SK-N-SH (cell line): Measurements from ENCODE around the gene HAO2. TPM values are rescaled to one million over a fixed set of nuclear protein-coding genes. Genes with fewer than 3 reads are reported as not detected.

Experiments used
- CTCF ChIA-PET: fragments of 300-600, 350-600 bp; formaldehyde crosslinking; extraction: SDS; loops from one replicate; lab custom pipeline; 2021; lab: Yijun Ruan, JAX
- POLR2A ChIA-PET: fragments of 350-600 bp; sonication (Branson Sonifier 250); formaldehyde crosslinking; extraction: SDS; loops from one replicate; lab custom pipeline; 2020; ENCODE audit warnings: antibody characterized with exemption, inconsistent platforms; lab: Yijun Ruan, JAX
- DNase-seq: peaks from one replicate; pipeline ENCODE4 v3.0.0; 2012
- H2AFZ ChIP-seq: fragments of 200-600 bp; sonication (generic); 2 replicates; pipeline ENCODE4 v1.8.1; 2016; ENCODE audit warnings: antibody characterized with exemption, mild to moderate bottlenecking, low read depth
- H3F3A ChIP-seq: fragments of 200-600 bp; sonication (generic); replicated peaks from 2 replicates; pipeline ENCODE3; 2016; ENCODE audit warnings: antibody characterized with exemption, mild to moderate bottlenecking; ENCODE audit not compliant: insufficient read depth
- H3K27ac ChIP-seq, 2 experiments: fragments of 200-500 bp in 1 of 2; fragments of 200-600 bp in 1 of 2; sonication (Bioruptor generic) in 1 of 2; sonication (generic), shearing (Covaris generic) in 1 of 2; 2 replicates each; pipeline versions ENCODE4 v1.5.1 to v1.6.1; 2014 to 2016; ENCODE audit warnings: low read depth in 2 of 2, inconsistent platforms in 1 of 2, low read length in 1 of 2, mild to moderate bottlenecking in 1 of 2, mixed read lengths in 1 of 2
- H3K27me3 ChIP-seq: fragments of 200-600 bp; sonication (generic), shearing (Covaris generic); 2 replicates; pipeline ENCODE4 v1.6.1; 2016; ENCODE audit warnings: mixed run types; ENCODE audit not compliant: insufficient read depth
- H3K36me3 ChIP-seq, 2 experiments: fragments of 200-500 bp in 1 of 2; fragments of 200-600 bp in 1 of 2; sonication (Bioruptor generic) in 1 of 2; sonication (generic) in 1 of 2; replicated peaks in 1 of 2; 2 replicates each; pipeline versions ENCODE3 to v1.5.1; 2014 to 2016; ENCODE audit warnings: low read length in 1 of 2, mild to moderate bottlenecking in 1 of 2; ENCODE audit not compliant: insufficient read depth in 2 of 2, control insufficient read depth in 1 of 2
- H3K4me1 ChIP-seq, 2 experiments: fragments of 200-500 bp in 1 of 2; fragments of 200-600 bp in 1 of 2; sonication (Bioruptor generic) in 1 of 2; sonication (generic), shearing (Covaris generic) in 1 of 2; 2 replicates each; pipeline versions ENCODE4 v1.5.1 to v1.6.1; 2014 to 2016; ENCODE audit warnings: low read depth in 1 of 2, low read length in 1 of 2, mixed run types in 1 of 2; ENCODE audit not compliant: insufficient read depth in 2 of 2, control insufficient read depth in 1 of 2
- H3K4me2 ChIP-seq: fragments of 200-600 bp; sonication (generic), shearing (Covaris generic); 2 replicates; pipeline ENCODE4 v1.6.1; 2017; ENCODE audit warnings: mixed run types
- H3K4me3 ChIP-seq, 2 experiments: fragments of 200-500 bp in 1 of 2; fragments of 200-600 bp in 1 of 2; sonication (Bioruptor generic) in 1 of 2; sonication (generic), shearing (Covaris generic) in 1 of 2; 2 replicates each; pipeline versions ENCODE4 v1.5.1 to v1.8.1; 2014 to 2016; ENCODE audit warnings: low read depth in 2 of 2, inconsistent platforms in 1 of 2, low read length in 1 of 2, mild to moderate bottlenecking in 1 of 2, mixed read lengths in 1 of 2, moderate library complexity in 1 of 2
- H3K79me2 ChIP-seq: fragments of 200-600 bp; sonication (generic); 2 replicates; pipeline ENCODE4 v1.8.1; 2017; ENCODE audit warnings: mild to moderate bottlenecking; ENCODE audit not compliant: insufficient read depth
- H3K9ac ChIP-seq: fragments of 200-600 bp; sonication (generic); 2 replicates; pipeline ENCODE4 v1.6.1; 2017; ENCODE audit warnings: mixed run types
- H3K9me2 ChIP-seq: fragments of 200-600 bp; sonication (generic); 2 replicates; pipeline ENCODE4 v1.6.1; 2017; ENCODE audit warnings: mixed run types
- H3K9me3 ChIP-seq: fragments of 200-600 bp; sonication (generic); 2 replicates; pipeline ENCODE4 v1.6.1; 2017; ENCODE audit warnings: mixed run types, mild to moderate bottlenecking, moderate library complexity
- H4K20me1 ChIP-seq: fragments of 200-600 bp; sonication (generic); 2 replicates; pipeline ENCODE4 v1.6.1; 2017; ENCODE audit warnings: mild to moderate bottlenecking, mixed run types; ENCODE audit not compliant: insufficient read depth
- CHD2 ChIP-seq: fragments of 150-350 bp; IDR thresholded peaks from 2 replicates; pipeline ENCODE4 v1.6.1; 2018; ENCODE audit warnings: low read length; ENCODE audit not compliant: partially characterized antibody
- CTCF ChIP-seq: fragments of 200-600 bp; sonication (generic); IDR thresholded peaks from 2 replicates; pipeline ENCODE4 v1.6.1; 2017; ENCODE audit warnings: antibody characterized with exemption, mild to moderate bottlenecking, moderate library complexity
- ELF1 ChIP-seq: IDR thresholded peaks from 2 replicates; pipeline ENCODE4 v1.4.0; 2012
- EP300 ChIP-seq, 2 experiments: IDR thresholded peaks; 2 replicates each; pipeline versions ENCODE4 v1.4.0 to v1.6.1; 2012; ENCODE audit warnings: borderline replicate concordance in 1 of 2, low read depth in 1 of 2, low read length in 1 of 2
- FOSL2 ChIP-seq: IDR thresholded peaks from 2 replicates; pipeline ENCODE4 v1.4.0; 2012; ENCODE audit warnings: low read depth, mild to moderate bottlenecking, moderate library complexity, borderline replicate concordance
- FOXJ3 ChIP-seq: sonication (generic); formaldehyde crosslinking; IDR thresholded peaks from 2 replicates; pipeline ENCODE4 v1.5.1; 2020; ENCODE audit warnings: mild to moderate bottlenecking, missing genetic modification reagents
- FOXM1 ChIP-seq: IDR thresholded peaks from 2 replicates; pipeline ENCODE4 v1.4.0; 2012; ENCODE audit warnings: low read depth, mild to moderate bottlenecking
- GATA2 ChIP-seq: sonication (generic); formaldehyde crosslinking; IDR thresholded peaks from 2 replicates; pipeline ENCODE4 v1.5.0; 2020; ENCODE audit warnings: mild to moderate bottlenecking, missing genetic modification reagents
- MEF2A ChIP-seq: IDR thresholded peaks from 2 replicates; pipeline ENCODE4 v1.4.0; 2012; ENCODE audit warnings: low read depth, borderline replicate concordance
- MXI1 ChIP-seq: IDR thresholded peaks from 2 replicates; pipeline ENCODE4 v1.6.1; 2012; ENCODE audit warnings: mild to moderate bottlenecking, low read depth, low read length, improper control_type of control experiment
- NFIC ChIP-seq: IDR thresholded peaks from 2 replicates; pipeline ENCODE4 v1.4.0; 2012; ENCODE audit warnings: borderline replicate concordance
- NRF1 ChIP-seq: IDR thresholded peaks from 2 replicates; pipeline ENCODE4 v1.6.1; 2012; ENCODE audit warnings: low read depth, mild to moderate bottlenecking, low read length
- PBX3 ChIP-seq: IDR thresholded peaks from 2 replicates; pipeline ENCODE4; 2012
- RCOR1 ChIP-seq: fragments of 150-350 bp; IDR thresholded peaks from 2 replicates; pipeline ENCODE4 v1.6.1; 2017; ENCODE audit warnings: antibody characterized with exemption, low read length
- RXRA ChIP-seq: IDR thresholded peaks from 2 replicates; pipeline ENCODE4 v1.4.0; 2012; ENCODE audit warnings: low read depth, mild to moderate bottlenecking, borderline replicate concordance
- SMC3 ChIP-seq: IDR thresholded peaks from 2 replicates; pipeline ENCODE4 v1.6.1; 2012; ENCODE audit warnings: low read depth, low read length, improper control_type of control experiment
- TAF1 ChIP-seq: IDR thresholded peaks from 2 replicates; pipeline ENCODE4 v1.6.1; 2012; ENCODE audit warnings: low read depth, mild to moderate bottlenecking, low read length, moderate library complexity, borderline replicate concordance
- TCF12 ChIP-seq: IDR thresholded peaks from 2 replicates; pipeline ENCODE4 v1.4.0; 2012
- ZBTB33 ChIP-seq: IDR thresholded peaks from 2 replicates; pipeline ENCODE4 v1.4.0; 2012; ENCODE audit warnings: low read depth, borderline replicate concordance
- WGBS: methylation state at CpG from one replicate; pipeline ENCODE4 v1.1.6; 2017; ENCODE audit warnings: low lambda C conversion rate; 5-methylcytosine and 5-hydroxymethylcytosine counted together
- polyA plus RNA-seq, 3 experiments: library from polyadenylated mRNA; depleted of rRNA; stranded (reverse); fragments of >200 nt; gene quantifications; 2 replicates each; pipeline ENCODE4 v1.2.3, GENCODE V29; 2012

Gene HAO2
- polyA plus RNA-seq, 1 of the 3 experiments (the other 2 are of a cell fraction) = not detected

- H3K27me3 ChIP-seq = peaks cover 5% of the 10 kb centered on the region; the same call in 1 of the 2 replicates
- TF ChIP-seq PBX3 (no peak), MXI1 (no peak), MEF2A (no peak), NFIC (no peak), SMC3 (no peak), ELF1 (no peak), CTCF (no peak), GATA2 (CRISPR knock-in tag) (no peak), FOSL2 (no peak), NRF1 (no peak), FOXM1 (no peak), ZBTB33 (no peak), TAF1 (no peak), RXRA (no peak)
- H3K9me2 ChIP-seq = no peaks in the 10 kb centered on the region
- H3K9me3 ChIP-seq = no peaks in the 10 kb centered on the region
- ChIA-PET POLR2A (no interaction called here), CTCF (no interaction called here)
- no peaks in the 10 kb centered on the region for H4K20me1 ChIP-seq
- no peaks in the 10 kb centered on the region for H3K4me1 ChIP-seq
- H3K27ac ChIP-seq = no peak overlapping the region
- no peak overlapping the region for H3K4me3 ChIP-seq
- no peaks in the 10 kb centered on the region for H3K79me2 ChIP-seq
- H3F3A ChIP-seq = no peaks in the 10 kb centered on the region
- no peak overlapping the region for H2AFZ ChIP-seq
- no peak for DNase-seq
- WGBS = 22% methylated on average over 1 of the region's 1 CpG
- no peak overlapping the region for H3K9ac ChIP-seq
- H3K4me2 ChIP-seq = no peak overlapping the region
- H3K36me3 ChIP-seq = no peaks in the 10 kb centered on the region
These were observed 10.5 kb downstream of the HAO2 start for GRCh38 chr1:119379117-119379516.

GRCh38 chr1:119380304-119380703, 11.7 kb downstream of the HAO2 start:
- Histone ChIP-seq H3K9me2 (no peaks in the 10 kb centered on the region), H3K9me3 (no peaks in the 10 kb centered on the region), H3K79me2 (no peaks in the 10 kb centered on the region), H2AFZ (no peak overlapping the region), H3K27ac (no peak overlapping the region), H3K36me3 (no peaks in the 10 kb centered on the region), H3K4me3 (no peak overlapping the region), H3K9ac (no peak overlapping the region), H3K4me2 (no peak overlapping the region), H4K20me1 (no peaks in the 10 kb centered on the region), H3K4me1 (no peaks in the 10 kb centered on the region), H3K27me3 (peaks cover 5% of the 10 kb centered on the region; the same call in 1 of the 2 replicates), H3F3A (no peaks in the 10 kb centered on the region)
- CTCF ChIA-PET = interaction anchor here (1.2 kb wide), 1 partner anchor 13 kb away, joined by 4 read pairs; no protein-coding TSS in a partner anchor
- POLR2A ChIA-PET = no interaction called here
- TF ChIP-seq RCOR1 (no peak), CHD2 (no peak), FOXJ3 (no peak), TCF12 (no peak), EP300 (IDR thresholded peaks at IDR 0.05; ENCODE audit: borderline replicate concordance in 1 of 2, low read depth in 1 of 2, low read length in 1 of 2) (no peak), TAF1 (no peak)
- 0% methylated on average over 2 of the region's 2 CpGs for WGBS
- no peak for DNase-seq
